NCI-H128 (cell line): ENCODE results near the gene AGPAT4.

ENCODE experiments used
- DNase-seq: peaks from one replicate; lab custom pipeline; 2025; ENCODE audit not compliant: unreplicated experiment; lab: John Stamatoyannopoulos, UW

AGPAT4 gene

DNA sequence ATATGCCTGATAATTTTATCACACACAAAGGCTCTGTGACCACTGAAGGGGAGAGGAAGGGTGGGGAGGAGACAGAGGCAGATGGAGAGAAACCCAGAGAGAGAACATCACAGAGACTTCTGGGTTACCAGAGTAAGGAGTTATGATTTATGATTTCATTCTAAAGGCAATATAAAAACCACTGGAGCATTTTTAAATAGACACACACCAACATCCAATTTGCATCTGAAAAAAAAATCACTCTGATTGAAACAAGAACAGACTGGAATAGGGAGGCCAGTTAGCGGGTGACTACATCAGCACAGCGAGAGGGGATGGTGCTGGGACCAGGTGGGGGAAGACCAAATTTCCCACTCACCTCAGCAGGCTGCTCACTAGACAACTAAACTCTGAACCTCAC lies 104.8 kb downstream of the AGPAT4 start:
- no peak for DNase-seq

DNA sequence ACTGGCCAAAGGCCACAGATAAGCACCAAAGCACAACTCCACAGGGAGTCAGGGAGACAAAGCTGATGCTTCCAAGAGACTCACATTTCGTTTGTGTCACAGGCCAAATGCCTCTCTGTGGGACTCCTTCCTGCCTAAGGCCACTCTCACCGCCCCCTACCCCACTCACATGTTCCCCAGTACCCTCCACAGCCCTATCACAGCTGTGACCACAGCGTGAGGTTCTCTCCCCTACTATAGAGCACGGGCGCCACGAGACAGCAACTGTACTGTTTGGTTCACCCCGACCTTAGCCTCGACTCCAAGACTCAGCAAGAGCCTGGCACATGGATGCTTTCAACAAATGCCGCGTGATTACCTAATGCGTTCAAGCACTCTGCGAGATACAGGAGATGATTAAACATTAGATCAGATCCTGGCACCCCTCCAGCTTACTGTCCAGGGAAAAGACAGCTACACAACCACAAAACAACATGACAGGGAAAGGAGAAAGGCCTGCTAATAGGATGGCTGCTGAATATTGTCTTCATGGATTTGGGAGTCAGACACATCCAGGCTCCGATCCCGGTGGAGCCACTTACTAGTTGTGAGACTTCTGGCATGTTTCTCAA lies 105.5 kb downstream of the AGPAT4 start:
- peak; percentile 37 for DNase-seq

DNA sequence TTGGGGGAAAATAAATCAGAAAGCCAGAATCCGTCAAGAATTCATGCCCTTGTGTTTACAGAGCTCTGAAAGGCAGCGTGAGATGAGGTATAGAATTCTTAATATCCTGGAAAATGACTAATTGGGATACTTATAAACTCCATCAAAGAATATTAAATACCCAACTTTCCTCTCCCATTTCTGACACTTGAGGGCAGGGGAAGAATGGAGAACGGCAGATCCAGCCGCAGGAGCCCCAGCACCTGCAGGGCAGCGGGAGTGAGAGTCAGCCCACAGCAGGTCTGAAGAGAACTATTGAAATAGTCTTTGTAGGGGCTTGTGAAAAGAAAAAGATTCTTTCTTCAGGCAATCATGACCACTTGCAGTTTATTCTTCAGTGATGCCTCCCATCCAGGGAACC lies 107.2 kb downstream of the AGPAT4 start:
- DNase-seq = no peak

DNA sequence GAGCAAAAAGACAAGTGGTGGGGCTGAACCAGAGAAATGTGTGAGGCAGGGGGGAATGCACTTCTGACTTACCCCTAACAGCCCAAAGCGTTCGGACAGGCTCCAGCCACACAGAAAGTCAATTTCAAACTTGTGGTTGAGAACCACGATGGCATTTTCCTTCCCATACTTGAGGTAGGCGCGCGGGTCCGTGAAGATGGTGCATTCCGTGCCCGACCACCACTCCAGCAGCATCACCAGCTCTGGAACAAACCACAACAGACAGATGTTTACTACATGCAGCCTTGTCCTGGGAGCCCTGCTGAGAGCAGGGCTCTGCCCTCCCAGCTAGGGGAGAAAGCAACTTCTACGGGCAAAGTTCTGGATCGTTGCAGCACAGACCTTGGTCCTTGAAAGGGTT lies 107.7 kb downstream of the AGPAT4 start:
- DNase-seq = no peak

DNA sequence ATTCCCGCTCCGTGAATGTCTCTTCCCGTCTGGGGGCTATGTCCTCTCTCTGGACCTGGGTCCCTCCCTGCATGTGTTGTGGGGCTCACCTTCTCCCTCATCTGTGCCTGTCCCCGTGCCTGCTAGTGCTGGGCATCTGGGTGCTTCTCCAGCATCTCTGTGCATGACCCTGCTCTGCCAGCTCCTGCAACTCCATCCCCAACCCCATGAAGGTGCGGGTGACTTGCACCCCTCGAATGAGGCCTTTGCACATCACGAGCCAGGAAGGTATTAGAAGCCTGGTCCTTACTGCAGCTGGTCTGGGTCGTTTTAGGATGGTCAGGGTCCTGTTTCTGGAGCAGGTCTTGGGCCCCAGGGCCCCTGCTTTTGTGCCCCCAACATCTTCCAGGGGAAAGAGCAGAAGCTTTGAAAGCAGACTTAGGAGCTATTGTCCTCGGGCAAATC lies 109.7 kb downstream of the AGPAT4 start:
- no peak for DNase-seq

DNA sequence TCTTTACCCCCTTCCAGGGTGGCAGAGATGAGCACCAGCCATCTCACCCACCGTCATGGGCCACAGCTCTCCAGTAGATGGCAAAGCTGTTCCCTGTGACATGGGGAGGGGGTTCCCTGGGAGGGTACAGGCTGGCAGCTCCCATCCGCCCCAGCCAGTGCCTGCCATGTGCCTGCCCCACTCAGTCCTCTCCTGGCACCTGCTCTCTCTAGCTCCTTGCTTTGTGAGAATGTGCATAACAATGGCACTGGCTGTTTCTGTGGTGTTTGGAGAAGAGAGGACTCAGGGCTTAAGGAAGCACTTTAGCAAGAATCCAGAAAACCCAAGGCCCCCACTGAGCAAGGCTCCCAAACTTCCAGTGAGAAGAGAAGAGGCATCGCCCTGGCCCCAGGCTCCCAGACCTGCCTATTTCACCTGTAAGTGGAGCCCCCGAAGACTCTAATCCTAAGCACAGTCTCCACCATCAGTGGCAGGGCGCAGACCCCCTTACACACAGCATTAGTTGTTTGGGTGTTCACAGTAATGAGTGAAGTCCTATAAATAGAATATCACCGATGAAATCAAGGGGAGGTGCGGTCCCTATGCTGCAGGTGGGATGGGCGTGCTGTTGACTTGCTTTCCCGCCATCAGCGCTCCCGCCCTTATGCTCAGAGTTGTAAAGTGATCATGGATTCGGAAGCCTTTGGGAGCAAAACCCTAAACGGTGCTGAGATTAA lies 110.2 kb downstream of the AGPAT4 start:
- DNase-seq = no peak

DNA sequence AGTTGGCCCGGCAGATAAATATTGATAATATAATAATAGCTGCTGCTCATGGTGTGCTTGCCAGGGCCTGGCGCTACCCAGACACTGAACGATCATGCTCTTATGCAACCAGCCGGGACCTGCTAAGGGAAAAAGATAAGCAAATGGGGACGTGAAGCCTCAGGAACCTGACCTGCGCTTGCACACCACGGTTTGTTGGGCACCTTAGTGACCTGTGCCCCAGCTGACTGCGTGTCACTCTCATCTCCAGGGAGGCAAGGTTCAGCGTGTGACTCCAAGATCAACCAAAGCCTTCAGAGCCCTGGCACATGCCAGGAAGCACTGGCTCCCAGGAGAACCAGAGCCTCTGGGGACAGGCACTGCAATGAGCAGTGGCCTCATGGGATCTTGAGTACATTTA lies 111.1 kb downstream of the AGPAT4 start:
- no peak for DNase-seq

DNA sequence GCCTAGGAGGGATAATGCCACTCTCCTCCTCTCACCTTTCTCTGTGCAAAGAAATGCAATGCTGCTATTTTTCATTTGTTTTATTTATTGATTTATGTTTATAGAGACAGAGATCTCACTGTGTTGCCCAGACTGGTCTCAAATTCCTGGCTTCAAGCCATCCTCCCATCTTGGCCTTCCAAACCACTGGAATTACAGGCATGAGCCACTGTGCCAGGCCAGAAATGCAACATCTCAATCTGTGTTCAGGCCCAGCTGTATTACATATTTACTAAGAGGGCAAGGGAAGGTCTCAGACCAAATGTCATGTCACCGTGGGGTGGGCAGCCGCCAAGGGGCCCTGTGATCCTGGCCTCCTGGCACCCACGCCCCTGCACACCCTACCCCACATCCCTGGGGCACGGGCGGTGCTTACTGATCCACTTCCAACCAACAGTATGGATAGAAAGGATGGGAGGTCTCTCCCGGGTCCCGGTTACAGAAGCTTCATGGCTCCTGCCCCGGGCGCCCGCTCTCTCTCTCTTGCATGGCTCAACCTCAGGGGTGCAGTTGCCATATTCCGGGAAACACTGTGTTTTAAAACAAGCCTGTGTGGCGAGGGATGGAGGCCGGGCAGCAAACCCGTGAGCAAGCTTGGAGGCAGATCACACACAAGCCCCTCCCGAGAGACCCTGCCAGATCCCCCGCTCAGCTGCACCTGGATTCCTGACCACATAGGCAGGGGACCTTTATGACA lies 111.8 kb downstream of the AGPAT4 start:
- no peak for DNase-seq

DNA sequence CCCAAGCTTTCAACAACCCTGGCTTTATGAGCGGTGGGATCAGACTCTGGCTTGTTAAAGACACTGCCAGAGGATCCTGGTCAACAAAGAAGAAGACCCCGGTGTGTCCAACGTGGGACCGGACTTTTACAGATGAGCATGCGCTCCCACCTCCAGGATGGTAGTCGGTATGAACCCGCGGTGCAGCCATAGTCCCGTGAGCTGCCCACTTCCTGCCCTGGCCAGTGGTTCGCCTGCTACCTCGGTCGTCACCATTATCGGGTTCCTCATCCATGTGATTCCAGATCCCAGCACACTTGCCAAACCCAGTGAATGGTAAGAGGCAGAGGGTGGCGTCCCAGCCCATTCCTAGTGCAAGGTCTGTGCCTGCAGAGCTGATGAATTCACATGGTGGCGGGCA lies 112.7 kb downstream of the AGPAT4 start:
- DNase-seq = no peak

DNA sequence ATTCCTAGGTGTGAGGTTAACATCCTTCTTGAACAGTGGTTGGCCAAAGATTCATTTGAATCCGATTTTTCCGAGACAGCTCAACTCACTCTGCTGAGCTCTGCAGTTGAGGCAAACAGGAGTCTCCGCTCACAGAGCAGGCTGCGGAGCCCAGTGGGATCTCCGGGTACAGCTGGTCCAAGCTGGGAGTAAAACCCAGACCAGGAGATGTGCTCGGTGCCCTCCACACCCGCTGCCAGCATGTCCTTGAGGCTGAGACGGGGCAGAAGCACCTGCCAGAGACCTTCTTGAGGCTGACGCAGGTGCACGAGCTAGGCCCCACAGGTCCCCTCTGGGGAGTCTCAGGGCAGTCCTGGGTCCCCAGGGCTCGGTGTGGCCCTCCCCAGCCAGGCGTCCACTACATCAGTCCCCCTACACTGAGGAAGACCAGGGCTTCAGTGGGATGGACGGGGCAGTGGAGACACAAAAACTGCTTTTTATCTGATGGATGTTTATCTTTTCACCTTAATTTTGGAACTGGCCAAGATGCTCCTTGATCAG lies 119.0 kb downstream of the AGPAT4 start:
- no peak for DNase-seq

DNA sequence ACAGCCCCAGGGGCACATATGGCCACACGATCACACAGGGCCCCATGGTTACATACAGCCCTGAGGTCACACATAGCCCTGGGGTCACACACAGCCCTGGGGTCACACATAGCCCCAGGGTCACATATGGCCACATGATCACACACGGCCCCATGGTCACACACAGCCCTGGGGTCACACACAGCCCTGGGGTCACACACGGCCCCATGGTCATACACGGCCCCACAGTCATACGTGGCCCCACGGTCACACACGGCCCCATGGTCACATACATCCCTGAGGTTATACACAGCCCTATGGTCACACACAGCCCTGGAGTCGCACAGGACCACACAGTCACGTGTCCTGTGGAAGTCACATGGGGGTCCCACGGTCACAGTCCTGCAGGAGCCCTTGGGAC lies 120.1 kb downstream of the AGPAT4 start:
- no peak for DNase-seq

DNA sequence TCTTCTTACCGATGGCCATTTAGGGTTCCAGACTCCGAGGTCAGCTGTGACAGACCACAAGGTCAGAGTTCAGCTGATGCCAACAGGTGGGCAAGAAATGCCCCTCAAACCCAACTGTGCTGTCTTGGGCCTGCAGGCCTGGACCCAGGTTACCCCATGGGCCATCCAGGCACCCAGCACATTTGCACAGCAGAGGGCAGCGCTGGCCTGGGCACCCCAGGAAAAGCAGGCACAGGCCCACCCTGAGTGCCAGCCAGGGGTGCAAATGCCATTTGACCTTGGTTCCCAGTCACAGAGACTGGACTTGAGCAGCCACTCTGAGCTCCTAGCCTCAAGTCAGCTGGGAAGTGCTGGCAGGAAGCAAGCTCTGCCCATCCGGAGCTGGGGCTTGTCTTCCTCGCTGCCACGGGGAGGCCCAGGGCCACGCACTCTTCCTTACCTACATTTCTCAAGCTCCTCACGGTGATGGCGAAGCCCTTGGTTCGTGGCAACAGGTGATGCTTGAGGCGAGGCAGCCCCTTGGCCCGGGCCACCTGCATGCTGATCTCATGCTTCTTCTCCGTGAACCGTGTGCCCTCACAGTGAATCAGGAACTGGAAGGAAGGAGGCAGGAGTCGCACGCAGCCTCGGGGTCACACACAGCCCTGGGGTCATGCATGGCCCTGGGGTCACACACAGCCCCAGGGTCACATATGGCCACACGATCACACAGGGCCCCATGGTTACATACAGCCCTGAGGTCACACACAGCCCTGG lies 120.8 kb downstream of the AGPAT4 start:
- DNase-seq = no peak

DNA sequence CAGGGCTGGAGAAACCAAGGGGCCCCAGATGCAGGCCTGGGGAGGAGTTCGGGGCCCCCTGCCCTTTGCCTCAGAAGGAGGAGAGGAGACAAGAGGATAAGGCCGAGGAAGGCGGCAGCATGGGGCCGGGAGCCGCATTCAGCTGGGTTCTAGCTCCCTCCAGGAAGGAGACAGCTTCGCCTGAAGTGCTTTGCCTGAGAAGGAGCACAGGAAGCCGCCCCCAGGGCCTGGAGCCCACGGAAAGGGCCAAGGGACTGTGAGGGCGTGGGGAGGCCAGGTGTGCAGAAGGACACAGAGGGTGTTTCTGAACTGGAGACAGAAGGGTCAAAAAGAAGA lies 121.4 kb downstream of the AGPAT4 start:
- no peak for DNase-seq

DNA sequence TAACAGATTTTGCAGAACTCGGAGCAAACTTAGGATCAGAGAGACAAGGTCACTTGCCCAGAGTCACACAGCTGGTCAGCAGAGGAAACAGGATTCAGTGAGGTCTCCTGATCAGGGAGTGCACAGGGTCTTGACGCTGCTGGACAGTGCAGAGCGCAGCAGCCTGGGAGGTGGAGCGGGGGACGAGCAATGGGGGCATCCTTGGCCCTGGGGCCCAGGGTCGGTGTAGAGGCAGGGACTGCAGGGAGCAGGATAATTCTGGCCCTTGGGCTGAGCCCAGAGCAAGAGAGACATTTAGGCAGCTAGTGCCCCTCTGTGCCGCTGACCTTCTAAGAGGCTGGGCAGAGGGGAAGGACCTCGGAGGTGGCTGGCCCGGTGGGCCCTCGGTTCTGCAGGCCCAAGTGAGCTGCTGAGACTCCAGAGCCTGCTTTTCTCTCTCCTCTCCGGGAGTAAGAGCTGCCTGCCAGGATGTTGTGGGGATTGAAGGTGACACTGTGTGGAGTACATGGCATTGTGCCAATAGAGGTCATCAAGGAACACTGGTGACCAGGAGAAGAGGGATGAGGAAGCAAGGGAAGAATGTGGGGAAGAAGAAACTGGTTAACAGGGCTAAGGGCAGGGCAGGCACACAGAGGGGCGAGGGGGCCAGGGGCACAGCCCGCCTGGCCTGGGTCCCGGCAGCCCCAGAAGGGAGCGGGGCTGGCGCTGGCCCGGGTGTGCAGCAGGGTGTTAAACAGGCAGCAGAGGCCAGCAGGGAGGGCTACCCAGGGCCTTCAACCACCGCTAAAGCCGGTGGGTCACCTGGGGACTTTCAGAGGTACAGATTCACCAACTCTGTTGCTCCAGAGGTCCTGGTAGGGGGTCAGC lies 122.0 kb downstream of the AGPAT4 start:
- DNase-seq = no peak

DNA sequence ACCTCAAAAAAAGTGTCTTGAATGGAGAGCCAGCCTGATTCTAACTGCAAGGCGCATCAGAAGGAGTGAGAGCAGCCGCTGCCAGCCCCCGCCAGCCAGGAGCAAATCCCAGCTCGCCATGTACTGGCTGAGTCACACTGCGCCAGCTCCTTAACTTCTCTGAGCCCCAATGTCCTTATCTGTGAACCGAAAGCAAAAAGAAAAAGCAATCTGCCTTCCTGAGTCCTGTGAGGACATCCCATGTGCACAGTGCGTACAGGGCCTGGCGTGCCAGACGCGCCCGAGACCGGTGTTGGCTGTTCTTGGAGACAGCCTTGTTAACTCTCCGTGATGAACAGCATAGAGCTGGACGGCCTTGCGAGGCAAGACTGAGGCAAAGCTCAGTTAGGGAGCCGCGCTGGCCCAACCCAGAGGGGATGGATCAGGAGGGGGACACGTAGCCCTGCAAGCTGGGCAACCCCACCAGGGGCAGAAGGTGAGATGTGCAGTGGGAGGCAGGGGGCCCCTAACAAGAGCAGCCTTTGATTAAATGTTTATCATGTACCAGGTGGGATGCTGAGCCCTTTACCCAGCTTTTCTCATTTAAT lies 122.7 kb downstream of the AGPAT4 start:
- no peak for DNase-seq

DNA sequence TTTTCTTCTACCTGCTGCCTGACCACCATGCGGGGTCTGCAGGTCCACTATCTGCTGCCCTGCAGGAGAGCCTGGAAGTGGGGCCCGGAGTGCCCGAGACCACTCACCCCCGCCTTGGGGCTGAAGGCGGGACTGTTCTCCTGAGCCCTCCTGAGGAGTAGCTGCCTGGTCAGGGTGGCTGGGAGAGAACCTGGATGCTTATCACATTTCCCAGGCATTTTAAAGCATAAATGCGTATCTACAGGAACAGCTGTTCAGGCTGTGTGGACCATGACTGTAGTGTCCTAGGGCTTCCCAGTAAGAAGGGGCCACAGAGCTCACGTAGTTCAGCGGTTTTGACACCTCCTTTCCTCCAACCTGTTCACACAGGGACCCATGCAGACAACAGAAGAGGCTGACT lies 123.3 kb downstream of the AGPAT4 start:
- DNase-seq = no peak

DNA sequence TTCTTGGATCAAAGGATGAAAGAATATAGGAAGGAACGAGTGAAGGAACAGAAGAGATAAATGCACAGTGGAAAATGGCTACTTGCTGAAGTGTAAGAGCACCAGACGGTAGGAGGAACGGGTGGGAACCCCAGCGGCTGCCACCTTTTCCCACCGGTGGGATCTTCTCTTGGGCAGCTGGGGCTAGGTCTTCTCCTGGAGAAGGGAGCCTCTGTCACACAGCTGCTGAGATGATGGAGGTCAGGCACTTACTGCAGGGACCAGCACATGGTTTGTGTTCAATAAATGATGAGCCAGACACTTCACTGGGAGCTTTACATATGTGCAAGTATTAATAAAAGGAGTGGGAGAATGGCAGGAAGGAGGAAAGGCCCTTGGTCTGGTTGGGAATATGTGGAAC lies 123.7 kb downstream of the AGPAT4 start:
- no peak for DNase-seq

DNA sequence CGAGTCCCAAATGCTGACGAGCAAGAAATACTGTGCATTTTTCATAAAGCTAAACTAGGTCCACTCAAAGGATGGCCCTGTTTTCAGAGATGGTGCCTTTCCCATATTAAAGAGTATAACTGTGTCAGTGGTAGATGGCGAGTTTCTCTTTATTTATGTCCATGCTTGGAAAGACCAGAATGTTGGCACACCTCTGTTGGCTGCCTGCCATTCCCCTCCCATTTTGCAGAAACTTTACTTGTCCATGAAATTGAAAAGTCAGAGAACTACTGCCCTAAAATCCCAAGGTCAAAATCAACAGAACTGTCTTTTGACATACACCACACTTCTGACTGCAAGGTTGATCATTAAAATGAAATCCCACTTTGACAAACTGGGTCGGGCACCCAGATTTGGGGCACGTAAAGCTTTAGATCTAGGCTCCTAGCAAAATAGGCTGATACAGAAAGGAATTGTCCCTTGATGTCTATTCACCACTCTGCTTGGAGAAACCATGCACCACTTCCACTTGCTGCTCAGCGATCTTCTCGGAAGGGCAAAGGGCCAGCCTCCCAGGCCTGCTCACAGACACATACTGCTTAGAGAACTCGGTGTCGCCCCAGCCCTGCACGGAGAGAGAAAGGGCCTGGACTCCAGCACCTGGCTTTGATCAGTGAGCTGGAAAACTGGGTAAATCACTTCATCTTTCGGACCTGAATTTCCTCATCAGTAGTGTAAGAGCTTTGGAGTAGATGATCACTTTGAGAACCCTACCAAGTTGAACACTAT lies 130.0 kb downstream of the AGPAT4 start:
- DNase-seq = no peak

DNA sequence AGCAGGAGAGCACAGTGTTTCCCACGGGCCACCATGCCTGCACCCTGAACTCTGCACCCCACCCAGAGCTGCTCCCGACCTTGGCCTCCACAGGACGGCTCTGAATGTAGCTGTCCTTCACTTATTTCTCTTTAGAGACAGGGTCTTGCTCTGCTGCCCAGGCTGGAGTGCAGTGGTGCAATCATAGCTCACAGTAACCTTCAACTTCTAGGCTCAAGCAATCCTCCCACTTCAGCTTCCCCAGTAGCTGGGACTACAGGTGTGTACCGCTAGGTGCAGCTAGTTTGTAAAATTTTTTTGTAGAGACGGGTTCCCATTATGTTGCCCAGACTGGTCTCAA lies 130.9 kb downstream of the AGPAT4 start:
- DNase-seq = no peak

DNA sequence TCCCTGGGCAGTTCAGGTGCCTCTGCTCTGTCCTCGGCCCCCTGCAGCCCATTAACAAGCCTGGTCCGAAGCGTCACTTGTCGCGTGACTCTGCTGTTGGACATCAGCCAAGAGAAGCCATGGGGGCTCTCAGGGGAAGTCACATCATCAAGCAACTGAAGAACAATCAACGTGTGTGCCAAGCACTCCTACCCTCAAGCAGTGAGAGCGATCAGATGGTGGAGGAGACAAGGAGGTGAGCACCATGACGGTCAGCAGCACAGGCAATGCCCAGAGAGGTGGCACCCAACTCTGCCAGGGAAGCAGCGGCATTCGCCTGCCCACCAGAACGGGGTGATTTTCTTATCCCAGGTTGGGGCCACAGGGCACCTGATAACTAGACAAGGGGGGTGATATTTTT lies 132.7 kb downstream of the AGPAT4 start:
- no peak for DNase-seq
